HepG2 (cell line): ENCODE data around the gene POLQ. TPM values are rescaled to one million over a fixed set of nuclear protein-coding genes. Genes with fewer than 3 reads are reported as not detected.

Source experiments
- ATAC-seq: fragments of 200-7000 bp; cut with Tn5 transposase; 3 replicates; pipeline ENCODE4 v1.9.1; 2020; ENCODE audit warnings: mild to moderate bottlenecking, moderate library complexity
- BruUV-seq: library from RNA; stranded (reverse); fragments of 400-500 nt; replicated peaks from 2 replicates; lab custom pipeline; 2021; lab: Mats Ljungman, UMichigan
- CTCF ChIA-PET: fragments of 300-600 bp; formaldehyde crosslinking; extraction: SDS; loops from one replicate; lab custom pipeline; 2021; ENCODE audit warnings: low total read pairs, inconsistent platforms, low intra/inter-chr PET ratio; lab: Yijun Ruan, JAX
- POLR2A ChIA-PET: fragments of 350-600 bp; sonication (Branson Sonifier 250); formaldehyde crosslinking; loops from one replicate; lab custom pipeline; 2020; ENCODE audit warnings: antibody characterized with exemption, inconsistent platforms; lab: Yijun Ruan, JAX
- DNase-seq: peaks from one replicate; pipeline ENCODE4 v3.0.0-alpha.2; 2015; ENCODE audit warnings: low spot score
- FAIRE-seq: peaks from 3 replicates; lab custom pipeline; 2011; peaks lifted over from hg19 to GRCh38; lab: Jason Lieb, UNC
- H2AFZ ChIP-seq: one replicate; pipeline ENCODE4 v1.6.1; 2011; ENCODE audit warnings: low read length, inconsistent platforms
- H3K27ac ChIP-seq: fragments of 300-600 bp; 3 replicates; pipeline ENCODE4 v1.8.0; 2011; ENCODE audit warnings: mixed run types, mild to moderate bottlenecking, mixed read lengths, low read length, inconsistent platforms; ENCODE audit not compliant: insufficient read depth; ENCODE audit errors: extremely low read length
- H3K27me3 ChIP-seq, 2 experiments: fragments of 200-600 bp in 1 of 2; 2 replicates in 1 of 2; 3 replicates in 1 of 2; pipeline versions ENCODE4 v1.6.0 to v1.8.0; 2011; ENCODE audit warnings: low read length in 2 of 2, mild to moderate bottlenecking in 2 of 2, moderate library complexity in 2 of 2, inconsistent platforms in 1 of 2; ENCODE audit not compliant: insufficient read depth in 2 of 2, control insufficient read depth in 1 of 2
- H3K36me3 ChIP-seq, 2 experiments: fragments of 200-600 bp in 1 of 2; replicated peaks in 1 of 2; 2 replicates in 1 of 2; 3 replicates in 1 of 2; pipeline versions ENCODE4 v1.5.1 to v1.8.0; 2011; ENCODE audit warnings: low read length in 2 of 2, inconsistent platforms in 1 of 2; ENCODE audit not compliant: insufficient read depth in 2 of 2, control insufficient read depth in 1 of 2
- H3K4me1 ChIP-seq: 2 replicates; pipeline ENCODE4 v1.5.1; 2012; ENCODE audit warnings: low read length, inconsistent platforms; ENCODE audit not compliant: insufficient read depth
- H3K4me2 ChIP-seq: 2 replicates; pipeline ENCODE4 v1.6.0; 2011; ENCODE audit warnings: low read depth, low read length, inconsistent platforms
- H3K4me3 ChIP-seq, 3 experiments: fragments of 200-600 bp in 1 of 3; sonication (generic), shearing (Covaris generic) in 1 of 3; replicated peaks in 1 of 3; 2 replicates each; pipeline ENCODE4 v1.5.1; 2011 to 2016; ENCODE audit warnings: low read length in 3 of 3, inconsistent platforms in 2 of 3, low read depth in 2 of 3, mild to moderate bottlenecking in 2 of 3, control low read depth in 1 of 3, mixed read lengths in 1 of 3; ENCODE audit not compliant: insufficient read depth in 1 of 3
- H3K79me2 ChIP-seq: one replicate; pipeline ENCODE4 v1.6.1; 2011; ENCODE audit warnings: low read length, inconsistent platforms; ENCODE audit not compliant: insufficient read depth
- H3K9ac ChIP-seq: 2 replicates; pipeline ENCODE4 v1.6.0; 2011; ENCODE audit warnings: mild to moderate bottlenecking, low read depth, low read length, inconsistent platforms; ENCODE audit not compliant: insufficient read depth
- H3K9me3 ChIP-seq: 2 replicates; pipeline ENCODE4 v1.5.1; 2012; ENCODE audit warnings: mild to moderate bottlenecking, low read length
- H4K20me1 ChIP-seq: 2 replicates; pipeline ENCODE4 v1.6.0; 2011; ENCODE audit warnings: inconsistent platforms, mild to moderate bottlenecking, low read length, moderate library complexity; ENCODE audit not compliant: insufficient read depth
- PCBP2 ChIP-seq: fragments of 200-400 bp; formaldehyde crosslinking; optimal IDR thresholded peaks from 2 replicates; pipeline ENCODE3; 2018; ENCODE audit warnings: low read length, low read depth; ENCODE audit not compliant: poor library complexity, severe bottlenecking
- RORA ChIP-seq: sonication (generic); formaldehyde crosslinking; IDR thresholded peaks from 2 replicates; pipeline ENCODE4 v1.5.0; 2020; ENCODE audit warnings: mild to moderate bottlenecking, missing genetic modification reagents, moderate library complexity
- ZEB1 ChIP-seq: IDR thresholded peaks from 2 replicates; pipeline ENCODE4 v1.6.1; 2012; ENCODE audit warnings: mild to moderate bottlenecking, low read depth, inconsistent platforms; ENCODE audit not compliant: insufficient replicate concordance
- ZNF160 ChIP-seq: sonication (generic); formaldehyde crosslinking; IDR thresholded peaks from 2 replicates; pipeline ENCODE4 v1.8.0; 2022; ENCODE audit warnings: mild to moderate bottlenecking, inconsistent platforms, missing genetic modification reagents
- WGBS: methylation state at CpG from one replicate; pipeline ENCODE4 v1.1.6; 2017; ENCODE audit warnings: low lambda C conversion rate; 5-methylcytosine and 5-hydroxymethylcytosine counted together
- in situ Hi-C: cut with HindIII; loops from 2 replicates; pipeline ENCODE4 v1.10.0; 2017; ENCODE audit warnings: low pct_unique_long_range_greater_than_20kb; ENCODE audit not compliant: extremely low pct_ligation_motif_present
- intact Hi-C: fragments of 100-400 bp; cut with micrococcal nuclease; formaldehyde crosslinking; loops from one replicate; pipeline ENCODE4 v1.10.0; 2022; ENCODE audit not compliant: unreplicated experiment
- polyA plus RNA-seq, 8 experiments: library from polyadenylated mRNA; depleted of rRNA in 3 of 8; stranded (reverse) in 7 of 8; unstranded in 1 of 8; fragments of >200 nt; fragmentation: Illumina TruSeq in 4 of 8; extraction: Trizol in 4 of 8; gene quantifications; 2 replicates each; pipeline versions ENCODE4 v1.2.1 to v1.2.3, GENCODE V29; 2011 to 2016; ENCODE audit warnings: low read depth in 4 of 8, missing spikeins in 1 of 8, mixed read lengths in 1 of 8; ENCODE audit not compliant: insufficient read depth in 1 of 8
- total RNA-seq, 5 experiments: library from RNA; depleted of rRNA; stranded (reverse); fragments of >200 nt; fragmentation: Illumina TruSeq; extraction: Trizol; gene quantifications; 2 replicates each; pipeline ENCODE4 v1.2.3, GENCODE V29; 2016; ENCODE audit warnings: low read depth in 1 of 5
- TF ChIP-seq, protein P1 (sequence below): sonication (generic); formaldehyde crosslinking; IDR thresholded peaks from 2 replicates; pipeline ENCODE4 v1.5.1; 2020; ENCODE audit warnings: mild to moderate bottlenecking, missing genetic modification reagents, moderate library complexity

POLQ gene
- total and polyA plus RNA-seq, 2 of the 13 experiments (the other 11 are each of a cell fraction or from before 2014, with no cell fraction given): 2.5 to 18.6 TPM

GRCh38 chr3:121515862-121516261, 29.9 kb downstream of the POLQ start:
- Histone ChIP-seq H3K4me3 (no peak overlapping the region), H3K36me3 (peaks cover 4 to 16% of the 10 kb centered on the region in 2 experiments; a peak in 4 of 5 replicates), H3K4me1 (no peaks in the 10 kb centered on the region), H3K79me2 (no peaks in the 10 kb centered on the region), H3K9ac (no peak overlapping the region), H4K20me1 (no peaks in the 10 kb centered on the region), H3K4me2 (no peak overlapping the region), H3K27me3 (no peaks in the 10 kb centered on the region), H3K9me3 (no peaks in the 10 kb centered on the region), H3K27ac (no peak overlapping the region), H2AFZ (no peak overlapping the region)
- FAIRE-seq: no peak
- ChIA-PET CTCF (no interaction called here), POLR2A (no interaction called here)
- no peak for DNase-seq
- BruUV-seq: no TSS peak
- ATAC-seq: no peak
- TF ChIP-seq ZNF160 (CRISPR knock-in tag): peak; percentile 99
- TF ChIP-seq, protein P1, sequence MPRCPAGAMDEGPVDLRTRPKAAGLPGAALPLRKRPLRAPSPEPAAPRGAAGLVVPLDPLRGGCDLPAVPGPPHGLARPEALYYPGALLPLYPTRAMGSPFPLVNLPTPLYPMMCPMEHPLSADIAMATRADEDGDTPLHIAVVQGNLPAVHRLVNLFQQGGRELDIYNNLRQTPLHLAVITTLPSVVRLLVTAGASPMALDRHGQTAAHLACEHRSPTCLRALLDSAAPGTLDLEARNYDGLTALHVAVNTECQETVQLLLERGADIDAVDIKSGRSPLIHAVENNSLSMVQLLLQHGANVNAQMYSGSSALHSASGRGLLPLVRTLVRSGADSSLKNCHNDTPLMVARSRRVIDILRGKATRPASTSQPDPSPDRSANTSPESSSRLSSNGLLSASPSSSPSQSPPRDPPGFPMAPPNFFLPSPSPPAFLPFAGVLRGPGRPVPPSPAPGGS: no peak
- in situ Hi-C loops (no loop called here), intact Hi-C loops (no loop called here)

DNA sequence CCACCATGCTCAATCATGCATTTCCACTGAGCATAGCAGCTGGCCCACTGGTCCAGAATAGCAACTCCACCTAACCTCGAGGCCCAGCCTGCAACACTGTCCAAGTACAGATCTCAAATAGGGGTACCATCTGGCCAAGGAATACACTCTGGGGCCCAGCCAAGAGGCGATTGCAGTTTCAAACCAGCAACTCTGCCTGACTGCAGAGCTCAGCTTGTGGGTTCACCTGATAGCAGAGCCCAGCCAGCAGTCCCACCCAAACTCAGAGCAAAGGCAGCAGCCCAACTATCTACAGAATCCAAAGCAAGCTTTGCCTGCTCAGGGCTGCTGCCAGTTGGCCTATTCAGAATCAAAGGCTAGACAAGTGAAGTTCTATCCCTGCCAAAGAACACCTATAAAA, 30.5 kb downstream of the POLQ start:
- no peak overlapping the region for H3K27ac ChIP-seq
- no peaks in the 10 kb centered on the region for H4K20me1 ChIP-seq
- no peak overlapping the region for H3K9ac ChIP-seq
- H2AFZ ChIP-seq: no peak overlapping the region
- H3K79me2 ChIP-seq: no peaks in the 10 kb centered on the region
- H3K36me3 ChIP-seq: peaks cover 2 to 13% of the 10 kb centered on the region in 2 experiments; a peak in 4 of 5 replicates
- DNase-seq: no peak
- no peak for ATAC-seq
- no TSS peak for BruUV-seq
- FAIRE-seq: no peak
- H3K4me1 ChIP-seq: no peaks in the 10 kb centered on the region
- 50% methylated on average over 2 of the region's 2 CpGs for WGBS
- intact Hi-C loops: no loop called here
- H3K4me2 ChIP-seq: no peak overlapping the region
- TF ChIP-seq ZEB1 (no peak), RORA (no peak), PCBP2 (no peak)
- H3K4me3 ChIP-seq: no peak overlapping the region
- no peaks in the 10 kb centered on the region for H3K9me3 ChIP-seq
- ChIA-PET CTCF (no interaction called here), POLR2A (no interaction called here)
- in situ Hi-C loops: no loop called here
- no peaks in the 10 kb centered on the region for H3K27me3 ChIP-seq
